ENCODE data around the gene TMED8. TPM values are rescaled to one million over a fixed set of nuclear protein-coding genes. Genes with fewer than 3 reads are reported as not detected.

The TMED8 gene
- total RNA-seq, 1 experiment from 2014 or later = 21.2 TPM

GRCh38 chr14:77316872-77317301, 60.0 kb downstream of the TMED8 start:
- Histone ChIP-seq H3K79me2 (ENCODE audit: insufficient read depth, low read length) (peaks cover 20% of the 10 kb centered on the region), H3K9me2 (ENCODE audit: insufficient read depth) (no peaks in the 10 kb centered on the region), H3K4me1 (ENCODE audit: control insufficient read depth in 1 of 2, insufficient read depth in 2 of 2, low read length in 2 of 2) (peaks cover 0 to 17% of the 10 kb centered on the region in 2 experiments; a peak in 2 of 4 replicates), H3K27me3 (ENCODE audit: insufficient read depth, low read length) (no peaks in the 10 kb centered on the region), H3K27ac (ENCODE audit: low read depth, low read length) (no peak overlapping the region), H3K4me2 (ENCODE audit: low read length) (no peak overlapping the region), H4K20me1 (ENCODE audit: insufficient read depth) (no peaks in the 10 kb centered on the region), H3K36me3 (ENCODE audit: control insufficient read depth in 1 of 2, insufficient read depth in 2 of 2, low read length in 2 of 2) (no peaks in the 10 kb centered on the region), H3K9me3 (ENCODE audit: control insufficient read depth in 1 of 2, insufficient read depth in 1 of 2, low read depth in 1 of 2, low read length in 2 of 2) (no peaks in the 10 kb centered on the region), H2AFZ (ENCODE audit: low read depth, low read length, poor library complexity, severe bottlenecking) (no peak overlapping the region), H3K4me3 (replicated peaks in 1 of 2; ENCODE audit: low read depth in 1 of 2, low read length in 2 of 2) (no peak overlapping the region), H3K9ac (ENCODE audit: low read length) (no peak overlapping the region)
- intact Hi-C loops (cut with micrococcal nuclease) = loop anchor here (1.0 to 2.0 kb wide), 2 partner anchors 14 to 165 kb away; no protein-coding TSS in a partner anchor
- no TSS peak for BruUV-seq (replicated peaks)
- ChIA-PET POLR2A (interaction anchor here (2.2 kb wide), 1 partner anchor 165 kb away, joined by 12 read pairs; no protein-coding TSS in a partner anchor), RAD21 (ENCODE audit: low non-redundant PET in 1 of 2, low total read pairs in 2 of 2, uncharacterized antibody in 2 of 2, unreplicated experiment in 2 of 2) (interaction anchor here (1.5 to 2.0 kb wide), 4 partner anchors 13 to 441 kb away, joined by 5 to 14 read pairs (median 8); no protein-coding TSS in a partner anchor), CTCF (interaction anchor here (1.1 to 5.0 kb wide), 10 partner anchors 14 to 441 kb away, joined by 3 to 112 read pairs (median 6); partner anchors contain the start of gene TMEM63C)
- DNase-seq (ENCODE audit: low read depth, low spot score) (no peak), ATAC-seq (no peak)
- no peak for TF ChIP-seq REST (IDR thresholded peaks at IDR 0.05; ENCODE audit: low read depth)
- no peak for TF ChIP-seq RAD21 (IDR thresholded peaks at IDR 0.05; ENCODE audit: low read depth)
- no peak for TF ChIP-seq MAX (IDR thresholded peaks at IDR 0.05)
- no peak for TF ChIP-seq FOSL1 (IDR thresholded peaks at IDR 0.05; ENCODE audit: low read depth)
- no peak for TF ChIP-seq YY1 (IDR thresholded peaks at IDR 0.05; ENCODE audit: extremely low read depth, insufficient replicate concordance, low read depth, low read length)
- TF ChIP-seq EGR1 (IDR thresholded peaks at IDR 0.05; ENCODE audit: low read depth) = no peak
- no peak for TF ChIP-seq TCF7L2 (IDR thresholded peaks at IDR 0.05; ENCODE audit: borderline replicate concordance, extremely low read depth, insufficient read depth, insufficient read length)
- TF ChIP-seq SP1 (IDR thresholded peaks at IDR 0.05; ENCODE audit: low read depth) = no peak

All from HCT116 (cell line).